ENCODE results near the gene TMEM143. TPM values are rescaled to one million over a fixed set of nuclear protein-coding genes. Genes with fewer than 3 reads are reported as not detected.
A peak's percentile ranks its signal among the peaks of the same experiment; 100 is the strongest.

TMEM143 gene
- total and polyA plus RNA-seq, 2 donors = 4.6 to 10.3 TPM

DNA sequence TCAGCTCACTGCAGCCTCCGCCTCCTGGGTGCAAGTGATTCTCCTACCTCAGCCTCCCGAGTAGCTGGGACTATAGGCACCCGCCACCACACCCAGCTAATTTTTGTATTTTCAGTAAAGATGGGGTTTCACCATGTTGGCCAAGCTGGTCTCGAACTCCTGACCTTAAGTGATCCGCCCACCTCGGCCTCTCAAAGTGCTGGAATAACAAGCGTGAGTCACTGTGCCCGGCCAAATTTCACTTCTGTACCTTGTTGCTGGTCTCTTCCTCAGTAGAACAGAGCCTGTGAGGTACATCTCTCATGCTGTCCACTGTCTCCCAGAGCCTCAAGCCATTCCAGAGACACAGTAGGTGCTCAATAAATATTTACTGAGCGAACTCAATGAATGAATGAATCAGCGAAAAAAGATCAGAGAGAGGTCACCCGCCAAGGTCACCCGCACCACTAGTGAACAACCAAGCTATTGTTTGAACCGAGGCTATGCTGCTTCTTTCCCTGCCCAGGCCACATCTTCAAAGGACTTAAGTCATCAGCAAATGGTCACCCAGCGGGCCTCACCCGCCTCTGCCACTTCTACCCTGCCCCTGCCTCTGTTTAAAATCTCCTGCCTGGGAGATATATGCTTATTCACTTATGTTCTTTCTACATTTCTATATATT lies 9.3 kb downstream of the TMEM143 start:
- H3K36me3 ChIP-seq (ENCODE audit: control insufficient read depth in 2 of 2, insufficient read depth in 2 of 2, low read length in 1 of 2) = peaks cover 2 to 27% of the 10 kb centered on the region in 2 donors
- peaks cover 0 to 5% of the 10 kb centered on the region in 2 donors for H3K9me3 ChIP-seq (ENCODE audit: control insufficient read depth in 2 of 2, insufficient read depth in 1 of 2, low read length in 1 of 2)
- no peak overlapping the region for H3K27ac ChIP-seq (ENCODE audit: low read depth in 1 of 2, low read length in 1 of 2)
- H3K4me1 ChIP-seq (ENCODE audit: control insufficient read depth in 2 of 2, insufficient read depth in 2 of 2, low read length in 2 of 2) = no peaks in the 10 kb centered on the region
- 98% methylated on average over 15 of the region's 15 CpGs for WGBS
- no peak overlapping the region for H3K4me3 ChIP-seq (ENCODE audit: low read length in 2 of 2)
- DNase-seq (ENCODE audit: low read depth in 6 of 9, low spot score in 9 of 9) = no peak
- H3K27me3 ChIP-seq (ENCODE audit: control insufficient read depth in 2 of 2, insufficient read depth in 1 of 2, low read length in 1 of 2) = no peaks in the 10 kb centered on the region

DNA sequence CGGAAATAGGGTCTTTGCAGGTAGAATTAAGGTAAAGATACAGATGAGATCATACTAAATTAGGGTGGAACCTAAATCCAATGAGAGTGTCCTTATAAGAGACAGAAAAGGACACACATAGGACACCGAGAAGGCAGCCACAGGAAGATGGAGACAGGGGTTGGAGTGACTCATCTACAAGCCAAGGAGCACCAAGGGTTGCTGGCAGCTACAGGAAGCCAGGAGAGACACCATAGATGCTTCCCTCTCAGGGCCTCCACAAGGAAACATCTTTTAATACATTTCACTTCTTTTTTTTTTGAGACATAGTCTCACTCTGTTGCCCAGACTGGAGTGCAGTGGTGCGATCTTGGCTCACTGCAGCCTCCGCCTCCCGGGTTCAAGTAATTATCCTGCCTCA lies 10.1 kb downstream of the TMEM143 start:
- no peaks in the 10 kb centered on the region for H3K27me3 ChIP-seq (ENCODE audit: control insufficient read depth in 2 of 2, insufficient read depth in 1 of 2, low read length in 1 of 2)
- WGBS = 94% methylated on average over 5 of the region's 5 CpGs
- H3K4me3 ChIP-seq (ENCODE audit: low read length in 2 of 2) = no peak overlapping the region
- DNase-seq (ENCODE audit: low read depth in 6 of 9, low spot score in 9 of 9) = no peak
- no peaks in the 10 kb centered on the region for H3K4me1 ChIP-seq (ENCODE audit: control insufficient read depth in 2 of 2, insufficient read depth in 2 of 2, low read length in 2 of 2)
- H3K27ac ChIP-seq (ENCODE audit: low read depth in 1 of 2, low read length in 1 of 2) = no peak overlapping the region
- H3K36me3 ChIP-seq (ENCODE audit: control insufficient read depth in 2 of 2, insufficient read depth in 2 of 2, low read length in 1 of 2) = peaks cover 2 to 21% of the 10 kb centered on the region in 2 donors
- peaks cover 0 to 5% of the 10 kb centered on the region in 2 donors for H3K9me3 ChIP-seq (ENCODE audit: control insufficient read depth in 2 of 2, insufficient read depth in 1 of 2, low read length in 1 of 2)

DNA sequence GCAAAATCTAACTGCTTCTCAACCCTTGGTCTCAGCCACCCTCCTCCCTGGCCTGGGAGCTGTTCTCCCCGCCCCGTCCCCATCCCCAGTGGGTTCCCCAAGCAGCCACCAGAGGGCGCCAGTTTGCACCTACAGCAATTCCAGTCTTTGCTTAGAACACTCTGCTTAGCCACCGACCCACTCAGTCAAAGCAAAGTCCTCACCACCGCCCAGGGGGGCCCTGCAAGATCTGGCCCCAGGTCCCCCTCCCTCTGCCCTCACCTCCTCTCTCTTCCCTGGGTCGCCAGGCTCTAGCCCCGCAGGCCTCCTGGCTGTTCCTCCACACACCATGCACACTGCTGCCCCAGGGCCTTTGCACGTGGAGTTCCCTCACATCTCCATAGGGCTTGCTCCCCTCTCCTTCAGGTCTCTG lies 12.4 kb downstream of the TMEM143 start:
- no peak overlapping the region for H3K4me3 ChIP-seq (ENCODE audit: low read length in 2 of 2)
- DNase-seq (ENCODE audit: low read depth in 6 of 9, low spot score in 9 of 9) = peak; percentile 34 to 75 (median 54)
- 57% methylated on average over 8 of the region's 8 CpGs for WGBS

DNA sequence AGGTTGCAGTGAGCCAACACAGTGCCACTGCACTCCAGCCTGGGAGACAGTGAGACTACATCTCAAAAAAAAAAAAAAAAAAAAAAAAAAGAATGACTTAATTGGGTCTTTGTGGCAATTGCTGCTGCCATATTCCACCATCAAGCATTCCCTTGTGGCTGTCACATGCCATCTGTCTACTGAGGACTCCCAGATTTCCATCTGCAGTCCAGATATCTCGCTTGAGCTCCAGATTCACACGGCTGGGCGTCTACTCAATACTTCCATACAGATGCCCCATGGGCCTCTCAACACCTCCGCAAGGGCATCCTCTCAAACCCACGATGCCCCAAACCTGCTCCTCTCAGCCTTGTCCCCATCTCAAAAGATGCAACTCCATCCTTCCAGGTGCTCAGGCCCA lies 12.9 kb downstream of the TMEM143 start:
- H3K4me1 ChIP-seq (ENCODE audit: control insufficient read depth in 2 of 2, insufficient read depth in 2 of 2, low read length in 2 of 2) = no peaks in the 10 kb centered on the region
- no peak overlapping the region for H3K4me3 ChIP-seq (ENCODE audit: low read length in 2 of 2)
- peaks cover 0 to 25% of the 10 kb centered on the region in 2 donors for H3K36me3 ChIP-seq (ENCODE audit: control insufficient read depth in 2 of 2, insufficient read depth in 2 of 2, low read length in 1 of 2)
- DNase-seq (ENCODE audit: low read depth in 6 of 9, low spot score in 9 of 9) = no peak
- no peak overlapping the region for H3K27ac ChIP-seq (ENCODE audit: low read depth in 1 of 2, low read length in 1 of 2)
- H3K27me3 ChIP-seq (ENCODE audit: control insufficient read depth in 2 of 2, insufficient read depth in 1 of 2, low read length in 1 of 2) = no peaks in the 10 kb centered on the region
- H3K9me3 ChIP-seq (ENCODE audit: control insufficient read depth in 2 of 2, insufficient read depth in 1 of 2, low read length in 1 of 2) = peaks cover 0 to 5% of the 10 kb centered on the region in 2 donors
- WGBS = 95% methylated on average over 5 of the region's 5 CpGs

More for the DNA sequence above, 12.4 kb downstream of the TMEM143 start:
- peaks cover 0 to 26% of the 10 kb centered on the region in 2 donors for H3K36me3 ChIP-seq (ENCODE audit: control insufficient read depth in 2 of 2, insufficient read depth in 2 of 2, low read length in 1 of 2)
- H3K9me3 ChIP-seq (ENCODE audit: control insufficient read depth in 2 of 2, insufficient read depth in 1 of 2, low read length in 1 of 2) = peaks cover 0 to 5% of the 10 kb centered on the region in 2 donors
- no peaks in the 10 kb centered on the region for H3K27me3 ChIP-seq (ENCODE audit: control insufficient read depth in 2 of 2, insufficient read depth in 1 of 2, low read length in 1 of 2)
- H3K27ac ChIP-seq (ENCODE audit: low read depth in 1 of 2, low read length in 1 of 2) = no peak overlapping the region
- no peaks in the 10 kb centered on the region for H3K4me1 ChIP-seq (ENCODE audit: control insufficient read depth in 2 of 2, insufficient read depth in 2 of 2, low read length in 2 of 2)

DNA sequence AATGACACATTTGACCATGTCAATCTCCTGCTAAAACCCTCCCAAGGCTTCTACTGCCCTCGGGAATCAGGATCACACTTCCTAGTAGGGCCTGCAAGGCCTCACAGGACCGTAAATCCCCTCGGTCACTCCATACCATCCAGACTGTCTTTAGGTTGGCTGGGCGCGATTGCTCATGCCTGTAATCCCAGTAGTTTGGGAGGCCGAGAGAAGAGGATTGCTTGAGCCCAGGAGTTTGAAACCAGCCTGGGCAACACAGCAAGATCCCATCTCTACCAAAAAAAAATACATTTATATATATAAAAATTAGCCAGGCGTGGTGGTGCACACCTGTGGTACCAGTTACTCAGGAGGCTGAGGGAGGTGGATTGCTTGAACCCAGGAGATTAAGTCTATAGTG lies 15.0 kb downstream of the TMEM143 start:
- Histone ChIP-seq H3K9me3 (ENCODE audit: control insufficient read depth in 2 of 2, insufficient read depth in 1 of 2, low read length in 1 of 2) (peaks cover 0 to 5% of the 10 kb centered on the region in 2 donors), H3K36me3 (ENCODE audit: control insufficient read depth in 2 of 2, insufficient read depth in 2 of 2, low read length in 1 of 2) (peaks cover 0 to 23% of the 10 kb centered on the region in 2 donors), H3K27me3 (ENCODE audit: control insufficient read depth in 2 of 2, insufficient read depth in 1 of 2, low read length in 1 of 2) (no peaks in the 10 kb centered on the region), H3K4me3 (ENCODE audit: low read length in 2 of 2) (no peak overlapping the region), H3K27ac (ENCODE audit: low read depth in 1 of 2, low read length in 1 of 2) (no peak overlapping the region), H3K4me1 (ENCODE audit: control insufficient read depth in 2 of 2, insufficient read depth in 2 of 2, low read length in 2 of 2) (no peaks in the 10 kb centered on the region)
- DNase-seq (ENCODE audit: low read depth in 6 of 9, low spot score in 9 of 9) = no peak
- 97% methylated on average over 7 of the region's 7 CpGs for WGBS

DNA sequence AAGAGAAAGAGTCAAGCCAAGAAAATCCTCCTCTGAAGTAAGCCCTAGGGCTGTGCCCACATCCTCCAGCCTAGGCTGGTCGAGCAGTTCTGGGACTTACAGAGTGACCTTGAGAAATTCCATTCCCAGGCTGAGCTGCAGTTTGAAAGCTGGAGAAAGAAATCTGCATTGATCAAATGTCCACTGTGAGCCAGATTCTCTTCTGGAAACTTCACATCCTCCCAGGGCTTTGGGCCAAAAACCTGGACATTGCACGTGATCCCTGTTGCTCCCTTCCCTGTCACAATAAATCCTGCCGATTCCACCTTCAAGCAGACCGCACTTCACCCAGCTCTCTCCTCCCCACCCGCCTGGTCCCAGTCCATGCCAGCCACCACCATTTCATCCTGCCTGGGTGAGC lies 15.7 kb downstream of the TMEM143 start:
- DNase-seq (ENCODE audit: low read depth in 6 of 9, low spot score in 9 of 9) = no peak
- H3K4me1 ChIP-seq (ENCODE audit: control insufficient read depth in 2 of 2, insufficient read depth in 2 of 2, low read length in 2 of 2) = no peaks in the 10 kb centered on the region
- H3K27me3 ChIP-seq (ENCODE audit: control insufficient read depth in 2 of 2, insufficient read depth in 1 of 2, low read length in 1 of 2) = no peaks in the 10 kb centered on the region
- H3K9me3 ChIP-seq (ENCODE audit: control insufficient read depth in 2 of 2, insufficient read depth in 1 of 2, low read length in 1 of 2) = peaks cover 0 to 5% of the 10 kb centered on the region in 2 donors
- 95% methylated on average over 5 of the region's 5 CpGs for WGBS
- no peak overlapping the region for H3K4me3 ChIP-seq (ENCODE audit: low read length in 2 of 2)
- peaks cover 0 to 24% of the 10 kb centered on the region in 2 donors for H3K36me3 ChIP-seq (ENCODE audit: control insufficient read depth in 2 of 2, insufficient read depth in 2 of 2, low read length in 1 of 2)
- no peak overlapping the region for H3K27ac ChIP-seq (ENCODE audit: low read depth in 1 of 2, low read length in 1 of 2)

DNA sequence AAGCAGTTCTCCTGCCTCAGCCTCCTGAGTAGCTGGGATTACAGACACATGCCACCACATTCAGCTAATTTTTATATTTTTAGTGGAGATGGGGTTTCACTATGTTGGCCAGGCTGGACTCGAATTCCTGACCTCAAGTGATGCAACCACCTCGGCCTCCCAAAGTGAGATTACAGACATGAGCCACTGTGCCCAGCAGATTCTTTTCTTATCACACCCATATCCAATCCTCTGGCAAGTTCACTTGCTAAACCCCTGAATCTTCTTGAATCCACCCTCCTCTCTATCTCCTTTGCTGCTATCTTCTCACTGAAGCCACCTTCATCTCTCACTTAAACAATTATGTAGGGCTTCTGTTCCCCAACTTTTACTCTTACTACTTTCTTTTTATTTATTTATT lies 17.5 kb downstream of the TMEM143 start:
- Histone ChIP-seq H3K4me3 (ENCODE audit: low read length in 2 of 2) (no peak overlapping the region), H3K4me1 (ENCODE audit: control insufficient read depth in 2 of 2, insufficient read depth in 2 of 2, low read length in 2 of 2) (no peaks in the 10 kb centered on the region), H3K36me3 (ENCODE audit: control insufficient read depth in 2 of 2, insufficient read depth in 2 of 2, low read length in 1 of 2) (peaks cover 3 to 38% of the 10 kb centered on the region in 2 donors), H3K27ac (ENCODE audit: low read depth in 1 of 2, low read length in 1 of 2) (no peak overlapping the region), H3K27me3 (ENCODE audit: control insufficient read depth in 2 of 2, insufficient read depth in 1 of 2, low read length in 1 of 2) (no peaks in the 10 kb centered on the region), H3K9me3 (ENCODE audit: control insufficient read depth in 2 of 2, insufficient read depth in 1 of 2, low read length in 1 of 2) (no peaks in the 10 kb centered on the region)
- 100% methylated on average over 2 of the region's 2 CpGs for WGBS
- no peak for DNase-seq (ENCODE audit: low read depth in 6 of 9, low spot score in 9 of 9)

DNA sequence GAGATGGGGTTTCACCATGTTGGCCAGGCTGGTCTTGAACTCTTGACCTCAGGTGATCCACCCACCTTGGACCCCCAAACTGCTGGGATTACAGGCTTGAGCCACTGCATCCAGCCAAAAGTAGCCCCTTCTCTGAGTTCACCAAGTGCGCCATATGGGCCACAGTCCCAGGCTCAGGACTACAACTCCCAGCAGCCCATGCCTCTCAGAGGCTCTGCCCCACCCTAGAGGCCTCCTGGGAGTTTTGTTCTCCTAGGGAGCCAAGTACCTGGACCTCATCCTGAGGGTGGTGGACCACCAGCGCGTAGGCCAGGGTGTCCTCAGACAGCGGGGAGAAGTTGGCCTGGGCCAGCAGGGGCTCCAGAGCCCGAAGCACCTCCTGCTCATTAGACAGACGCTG lies 18.8 kb downstream of the TMEM143 start:
- no peaks in the 10 kb centered on the region for H3K27me3 ChIP-seq (ENCODE audit: control insufficient read depth in 2 of 2, insufficient read depth in 1 of 2, low read length in 1 of 2)
- WGBS = 98% methylated on average over 6 of the region's 6 CpGs
- no peaks in the 10 kb centered on the region for H3K9me3 ChIP-seq (ENCODE audit: control insufficient read depth in 2 of 2, insufficient read depth in 1 of 2, low read length in 1 of 2)
- peaks cover 3 to 43% of the 10 kb centered on the region in 2 donors for H3K36me3 ChIP-seq (ENCODE audit: control insufficient read depth in 2 of 2, insufficient read depth in 2 of 2, low read length in 1 of 2)
- no peak overlapping the region for H3K4me3 ChIP-seq (ENCODE audit: low read length in 2 of 2)
- H3K4me1 ChIP-seq (ENCODE audit: control insufficient read depth in 2 of 2, insufficient read depth in 2 of 2, low read length in 2 of 2) = no peaks in the 10 kb centered on the region
- no peak for DNase-seq (ENCODE audit: low read depth in 6 of 9, low spot score in 9 of 9)
- no peak overlapping the region for H3K27ac ChIP-seq (ENCODE audit: low read depth in 1 of 2, low read length in 1 of 2)

DNA sequence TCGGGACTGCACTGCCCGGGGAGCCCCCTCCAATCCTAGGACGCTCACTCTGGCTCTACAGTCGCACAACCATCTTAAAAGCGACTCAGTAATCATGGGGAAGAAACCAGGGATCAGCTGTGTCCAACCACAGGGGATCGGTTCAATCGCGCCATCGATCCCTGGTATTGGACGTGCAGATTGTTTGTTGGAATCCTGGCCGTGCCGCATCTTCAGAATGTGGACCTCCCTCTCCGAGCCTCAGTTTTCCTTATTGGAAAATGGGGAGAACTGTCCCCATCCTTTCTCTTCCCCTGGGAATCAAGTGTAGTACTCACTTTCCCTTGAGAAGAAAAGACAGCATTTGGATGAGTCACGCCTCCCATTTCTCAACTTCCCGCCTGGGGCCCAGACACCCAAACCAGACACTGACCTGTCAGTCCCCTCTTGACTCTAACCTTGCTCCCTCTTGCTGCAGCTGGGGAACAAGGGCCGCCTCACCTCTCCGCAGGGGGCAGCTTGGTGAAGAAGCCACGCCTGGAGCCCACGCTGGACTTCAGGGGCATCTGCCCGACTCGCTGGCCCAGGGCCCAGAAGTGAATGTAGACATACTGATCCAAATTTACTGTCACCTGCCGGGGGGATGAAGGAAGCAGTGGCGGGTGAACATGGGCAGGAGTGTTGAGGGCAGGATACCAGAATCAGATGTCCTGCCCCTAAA lies 20.7 kb downstream of the TMEM143 start:
- 98% methylated on average over 23 of the region's 23 CpGs for WGBS
- DNase-seq (ENCODE audit: low read depth in 6 of 9, low spot score in 9 of 9) = no peak

More for the DNA sequence above, 20.7 kb downstream of the TMEM143 start:
- H3K27ac ChIP-seq (ENCODE audit: low read depth in 1 of 2, low read length in 1 of 2) = no peak overlapping the region
- no peaks in the 10 kb centered on the region for H3K9me3 ChIP-seq (ENCODE audit: control insufficient read depth in 2 of 2, insufficient read depth in 1 of 2, low read length in 1 of 2)
- H3K36me3 ChIP-seq (ENCODE audit: control insufficient read depth in 2 of 2, insufficient read depth in 2 of 2, low read length in 1 of 2) = peaks cover 3 to 46% of the 10 kb centered on the region in 2 donors
- no peak overlapping the region for H3K4me3 ChIP-seq (ENCODE audit: low read length in 2 of 2)
- no peaks in the 10 kb centered on the region for H3K27me3 ChIP-seq (ENCODE audit: control insufficient read depth in 2 of 2, insufficient read depth in 1 of 2, low read length in 1 of 2)
- H3K4me1 ChIP-seq (ENCODE audit: control insufficient read depth in 2 of 2, insufficient read depth in 2 of 2, low read length in 2 of 2) = no peaks in the 10 kb centered on the region

All from thymus (tissue), 11 donors.